IPS-20b (cell line): Measurements from ENCODE around the gene TUBA1A.
"Not testable (repeated sequence)": the region's sequence is repeated elsewhere in the genome, so short reads cannot be mapped to it uniquely, and the experiment has no call there.

Experiments used
- H3K27ac ChIP-seq: one replicate; pipeline ENCODE4 v1.5.1; 2013; ENCODE audit warnings: low read length
- H3K27me3 ChIP-seq: 2 replicates; pipeline ENCODE4 v1.6.1; 2013; ENCODE audit warnings: mild to moderate bottlenecking, low read length, inconsistent platforms; ENCODE audit not compliant: insufficient read depth
- H3K36me3 ChIP-seq: 2 replicates; pipeline ENCODE4 v1.6.1; 2013; ENCODE audit warnings: low read depth, mild to moderate bottlenecking, inconsistent platforms, low read length, moderate library complexity; ENCODE audit not compliant: insufficient read depth
- H3K4me1 ChIP-seq: 2 replicates; pipeline ENCODE4 v1.6.1; 2013; ENCODE audit warnings: mild to moderate bottlenecking, control low read depth, inconsistent platforms, low read length, moderate library complexity; ENCODE audit not compliant: insufficient read depth
- H3K4me3 ChIP-seq: 2 replicates; pipeline ENCODE4 v1.5.1; 2013; ENCODE audit warnings: mild to moderate bottlenecking, low read length, inconsistent platforms
- H3K9ac ChIP-seq: 2 replicates; pipeline ENCODE4 v1.6.1; 2013; ENCODE audit warnings: low read depth, mild to moderate bottlenecking, inconsistent platforms, low read length, moderate library complexity
- H3K9me3 ChIP-seq: 2 replicates; pipeline ENCODE4 v1.6.1; 2013; ENCODE audit warnings: mild to moderate bottlenecking, low read depth, low read length, inconsistent platforms; ENCODE audit not compliant: insufficient read depth

TUBA1A gene

DNA sequence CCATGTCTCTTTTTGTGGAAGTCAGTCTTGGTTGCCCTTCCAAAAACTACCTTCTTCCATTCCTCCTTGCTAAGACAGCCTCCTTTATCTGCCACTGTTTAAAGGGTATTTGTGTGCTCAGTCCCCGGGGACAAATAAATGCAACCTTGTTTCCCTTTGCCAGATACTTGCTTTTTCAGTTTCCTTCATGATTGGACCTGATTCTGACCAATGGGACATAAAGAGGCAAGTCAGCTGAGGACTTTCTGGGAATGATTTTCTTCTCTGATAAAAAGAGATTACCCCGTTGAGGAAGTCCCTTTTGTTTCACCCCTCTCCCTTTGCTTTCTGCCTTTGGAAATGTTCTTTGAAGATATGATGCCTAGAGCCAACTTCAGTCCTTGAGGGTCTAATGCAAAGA lies 50.3 kb downstream of the TUBA1A start:
- no peaks in the 10 kb centered on the region for H3K27me3 ChIP-seq
- H3K9me3 ChIP-seq, result no peaks in the 10 kb centered on the region
- no peak overlapping the region for H3K4me3 ChIP-seq
- no peak overlapping the region for H3K9ac ChIP-seq
- H3K36me3 ChIP-seq, result no peaks in the 10 kb centered on the region
- no peak overlapping the region for H3K27ac ChIP-seq
- no peaks in the 10 kb centered on the region for H3K4me1 ChIP-seq

GRCh38 chr12:49137476-49137875 lies 51.4 kb downstream of the TUBA1A start:
- H3K9me3 ChIP-seq, result no peaks in the 10 kb centered on the region
- H3K4me3 ChIP-seq, result no peak overlapping the region
- H3K36me3 ChIP-seq, result no peaks in the 10 kb centered on the region
- no peak overlapping the region for H3K27ac ChIP-seq
- peaks cover 4% of the 10 kb centered on the region; the same call in 1 of the 2 replicates for H3K4me1 ChIP-seq
- no peaks in the 10 kb centered on the region for H3K27me3 ChIP-seq
- H3K9ac ChIP-seq, result no peak overlapping the region

GRCh38 chr12:49136997-49137396 lies 51.9 kb downstream of the TUBA1A start:
- H3K27me3 ChIP-seq, H3K27ac ChIP-seq, H3K4me3 ChIP-seq, H3K9me3 ChIP-seq, H3K9ac ChIP-seq, H3K4me1 ChIP-seq, H3K36me3 ChIP-seq: not testable (repeated sequence)
